Subcutaneous abdominal adipose tissue (tissue), 5 donors: ENCODE measurements around the gene TCF12.

Experiments used
- H3K27ac ChIP-seq: one replicate; pipeline ENCODE4 v1.7.0; 2013; ENCODE audit warnings: low read depth, mild to moderate bottlenecking, inconsistent platforms, low read length, moderate library complexity
- H3K27me3 ChIP-seq, 5 donors: one replicate each; pipeline ENCODE4 v1.7.0; 2013; ENCODE audit warnings: low read length in 5 of 5, inconsistent platforms in 1 of 5; ENCODE audit not compliant: control insufficient read depth in 5 of 5, insufficient read depth in 4 of 5
- H3K36me3 ChIP-seq, 5 donors: one replicate each; pipeline ENCODE4 v1.7.0; 2013; ENCODE audit warnings: low read length in 5 of 5; ENCODE audit not compliant: control insufficient read depth in 5 of 5, insufficient read depth in 5 of 5
- H3K4me1 ChIP-seq, 5 donors: one replicate each; pipeline ENCODE4 v1.7.0; 2013; ENCODE audit warnings: low read length in 5 of 5, mild to moderate bottlenecking in 3 of 5, moderate library complexity in 1 of 5; ENCODE audit not compliant: control insufficient read depth in 5 of 5, insufficient read depth in 5 of 5
- H3K4me3 ChIP-seq, 5 donors: one replicate each; pipeline ENCODE4 v1.7.0; 2013; ENCODE audit warnings: low read length in 5 of 5, low read depth in 1 of 5
- H3K9ac ChIP-seq, 5 donors: one replicate each; pipeline ENCODE4 v1.7.0; 2013; ENCODE audit warnings: low read length in 5 of 5, mild to moderate bottlenecking in 4 of 5, moderate library complexity in 3 of 5
- H3K9me3 ChIP-seq, 5 donors: one replicate each; pipeline ENCODE4 v1.7.0; 2013; ENCODE audit warnings: low read length in 5 of 5; ENCODE audit not compliant: control insufficient read depth in 5 of 5
- donor health status: healthy.
- donor health status: healthy.
- donor health status: healthy.
- donor health status: healthy.
- donor health status: healthy.

TCF12 gene

DNA sequence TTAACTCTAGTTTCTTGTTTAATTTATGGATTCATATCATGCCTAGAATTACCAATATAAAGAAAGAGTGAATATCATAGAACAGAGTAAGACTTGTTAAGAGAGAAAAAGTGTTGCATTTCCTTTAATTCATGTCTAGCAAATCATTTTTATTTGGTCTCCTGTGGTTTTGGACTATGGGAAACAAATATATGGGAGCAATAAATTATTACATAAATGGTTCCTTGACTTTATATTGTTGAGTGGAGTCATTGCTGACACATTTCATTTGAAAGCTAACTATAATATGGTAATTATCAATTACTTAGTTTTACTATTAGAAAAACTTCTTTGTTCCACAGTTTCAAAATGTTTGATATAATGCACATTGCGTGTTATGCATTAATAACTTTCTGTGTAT is 313.1 kb downstream of the TCF12 start:
- Histone ChIP-seq H3K9ac (no peak overlapping the region), H3K4me3 (no peak overlapping the region), H3K27ac (no peak overlapping the region), H3K9me3 (no peaks in the 10 kb centered on the region), H3K36me3 (peaks cover 25 to 37% (median 28%) of the 10 kb centered on the region in 5 donors), H3K27me3 (no peaks in the 10 kb centered on the region), H3K4me1 (peaks cover 0 to 12% (median 6%) of the 10 kb centered on the region in 5 donors)

- Histone ChIP-seq H3K27ac (no peak overlapping the region), H3K9me3 (no peaks in the 10 kb centered on the region), H3K27me3 (no peaks in the 10 kb centered on the region), H3K4me3 (no peak overlapping the region), H3K9ac (no peak overlapping the region), H3K36me3 (peaks cover 25 to 37% (median 28%) of the 10 kb centered on the region in 5 donors), H3K4me1 (no peaks in the 10 kb centered on the region)
These were observed 315.7 kb downstream of the TCF12 start for GRCh38 chr15:57234156-57234555.

GRCh38 chr15:57235186-57235585 is 316.7 kb downstream of the TCF12 start:
- H3K27me3 ChIP-seq = no peaks in the 10 kb centered on the region
- H3K27ac ChIP-seq = no peak overlapping the region
- H3K4me1 ChIP-seq = no peaks in the 10 kb centered on the region
- H3K9ac ChIP-seq = no peak overlapping the region
- no peaks in the 10 kb centered on the region for H3K9me3 ChIP-seq
- peaks cover 25 to 37% (median 28%) of the 10 kb centered on the region in 5 donors for H3K36me3 ChIP-seq
- no peak overlapping the region for H3K4me3 ChIP-seq

DNA sequence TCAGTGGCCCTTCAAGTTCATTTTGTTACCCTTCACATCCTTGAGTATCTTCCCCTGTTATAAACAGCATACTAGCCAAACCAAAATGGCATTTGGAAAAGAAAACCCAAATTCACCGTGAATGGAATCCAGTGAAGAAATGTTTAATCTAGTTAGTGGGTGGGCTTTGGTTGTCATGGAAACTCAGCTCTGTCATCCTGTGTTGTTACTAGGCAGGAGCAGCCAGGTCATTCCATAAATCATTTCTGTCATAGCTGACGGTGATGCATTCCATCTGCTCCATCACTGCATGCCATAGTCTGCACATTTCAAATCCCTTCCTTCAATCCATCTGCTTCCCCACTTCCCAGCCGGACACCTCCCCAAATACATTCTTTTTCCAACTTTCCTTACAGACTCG is 317.4 kb downstream of the TCF12 start:
- no peak overlapping the region for H3K4me3 ChIP-seq
- H3K36me3 ChIP-seq = peaks cover 25 to 37% (median 28%) of the 10 kb centered on the region in 5 donors
- no peaks in the 10 kb centered on the region for H3K9me3 ChIP-seq
- no peaks in the 10 kb centered on the region for H3K4me1 ChIP-seq
- H3K9ac ChIP-seq = no peak overlapping the region
- no peak overlapping the region for H3K27ac ChIP-seq
- H3K27me3 ChIP-seq = no peaks in the 10 kb centered on the region

- Histone ChIP-seq H3K27ac (no peak overlapping the region), H3K36me3 (peaks cover 25 to 37% (median 28%) of the 10 kb centered on the region in 5 donors), H3K9ac (no peak overlapping the region), H3K27me3 (no peaks in the 10 kb centered on the region), H3K4me1 (no peaks in the 10 kb centered on the region), H3K4me3 (no peak overlapping the region), H3K9me3 (no peaks in the 10 kb centered on the region)
These were observed 318.3 kb downstream of the TCF12 start for GRCh38 chr15:57236561-57237300.

DNA sequence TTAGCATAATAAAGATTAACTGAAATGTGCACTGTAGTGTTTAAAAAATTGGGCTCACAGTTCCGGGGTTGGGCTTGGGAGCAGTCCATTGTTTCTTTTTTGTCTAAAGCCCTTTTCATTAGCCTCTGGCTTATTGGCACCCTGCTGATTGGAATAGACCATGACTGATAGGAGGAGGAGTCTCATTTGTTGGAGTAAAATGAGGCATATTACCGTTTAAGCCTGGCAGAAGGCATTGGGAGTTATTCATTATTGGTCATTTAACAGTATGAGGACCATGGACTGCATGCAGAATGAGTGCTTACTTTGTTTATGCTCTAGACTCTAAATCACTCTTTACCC is 318.8 kb downstream of the TCF12 start:
- no peaks in the 10 kb centered on the region for H3K4me1 ChIP-seq
- no peaks in the 10 kb centered on the region for H3K9me3 ChIP-seq
- H3K9ac ChIP-seq = no peak overlapping the region
- no peaks in the 10 kb centered on the region for H3K27me3 ChIP-seq
- peaks cover 24 to 34% (median 27%) of the 10 kb centered on the region in 5 donors for H3K36me3 ChIP-seq
- H3K27ac ChIP-seq = no peak overlapping the region
- H3K4me3 ChIP-seq = no peak overlapping the region

DNA sequence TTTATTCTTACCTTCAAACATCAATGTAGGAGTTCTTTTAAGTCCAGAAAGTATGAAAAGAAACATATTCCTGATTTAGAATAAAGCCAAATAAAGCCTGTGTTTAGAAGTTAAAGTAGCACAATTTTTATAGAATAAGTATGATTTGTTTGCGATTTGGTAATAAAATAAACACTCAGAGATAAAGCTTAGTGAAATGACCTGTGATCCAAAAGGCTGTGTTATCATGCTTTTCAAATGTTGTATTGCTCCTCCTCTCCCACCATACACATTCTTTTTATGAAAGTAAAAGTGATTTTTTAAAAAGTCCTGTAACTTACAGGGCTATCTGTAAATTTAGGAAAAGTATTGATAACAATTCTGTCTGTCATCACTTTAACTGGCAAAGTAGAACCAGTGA is 319.2 kb downstream of the TCF12 start:
- Histone ChIP-seq H3K4me3 (no peak overlapping the region), H3K27ac (no peak overlapping the region), H3K9ac (no peak overlapping the region), H3K27me3 (no peaks in the 10 kb centered on the region), H3K4me1 (no peaks in the 10 kb centered on the region), H3K9me3 (no peaks in the 10 kb centered on the region), H3K36me3 (peaks cover 21 to 30% (median 23%) of the 10 kb centered on the region in 5 donors)

- H3K4me3 ChIP-seq = no peak overlapping the region
- H3K9me3 ChIP-seq = no peaks in the 10 kb centered on the region
- H3K4me1 ChIP-seq = no peaks in the 10 kb centered on the region
- H3K9ac ChIP-seq = no peak overlapping the region
- H3K36me3 ChIP-seq = peaks cover 14 to 30% (median 25%) of the 10 kb centered on the region in 5 donors
- H3K27ac ChIP-seq = no peak overlapping the region
- no peaks in the 10 kb centered on the region for H3K27me3 ChIP-seq
These were observed 326.7 kb downstream of the TCF12 start for GRCh38 chr15:57245130-57245529.

GRCh38 chr15:57245714-57246113 is 327.3 kb downstream of the TCF12 start:
- H3K4me1 ChIP-seq = no peaks in the 10 kb centered on the region
- no peak overlapping the region for H3K9ac ChIP-seq
- H3K27ac ChIP-seq = no peak overlapping the region

GRCh38 chr15:57248074-57248473 is 329.6 kb downstream of the TCF12 start:
- Histone ChIP-seq H3K27me3 (no peaks in the 10 kb centered on the region), H3K4me1 (no peaks in the 10 kb centered on the region), H3K9ac (no peak overlapping the region), H3K9me3 (peaks cover 0 to 2% (median 0%) of the 10 kb centered on the region in 5 donors), H3K36me3 (peaks cover 14 to 34% (median 31%) of the 10 kb centered on the region in 5 donors), H3K4me3 (no peak overlapping the region), H3K27ac (no peak overlapping the region)

More at GRCh38 chr15:57245714-57246113, 327.3 kb downstream of the TCF12 start:
- no peak overlapping the region for H3K4me3 ChIP-seq
- H3K36me3 ChIP-seq = peaks cover 14 to 30% (median 25%) of the 10 kb centered on the region in 5 donors
- no peaks in the 10 kb centered on the region for H3K27me3 ChIP-seq
- no peaks in the 10 kb centered on the region for H3K9me3 ChIP-seq
